ENCODE results near the gene RPTN.

GRCh38 chr1:152189657-152190442, 30.8 kb upstream of the RPTN start:
- TF ChIP-seq, protein P1, sequence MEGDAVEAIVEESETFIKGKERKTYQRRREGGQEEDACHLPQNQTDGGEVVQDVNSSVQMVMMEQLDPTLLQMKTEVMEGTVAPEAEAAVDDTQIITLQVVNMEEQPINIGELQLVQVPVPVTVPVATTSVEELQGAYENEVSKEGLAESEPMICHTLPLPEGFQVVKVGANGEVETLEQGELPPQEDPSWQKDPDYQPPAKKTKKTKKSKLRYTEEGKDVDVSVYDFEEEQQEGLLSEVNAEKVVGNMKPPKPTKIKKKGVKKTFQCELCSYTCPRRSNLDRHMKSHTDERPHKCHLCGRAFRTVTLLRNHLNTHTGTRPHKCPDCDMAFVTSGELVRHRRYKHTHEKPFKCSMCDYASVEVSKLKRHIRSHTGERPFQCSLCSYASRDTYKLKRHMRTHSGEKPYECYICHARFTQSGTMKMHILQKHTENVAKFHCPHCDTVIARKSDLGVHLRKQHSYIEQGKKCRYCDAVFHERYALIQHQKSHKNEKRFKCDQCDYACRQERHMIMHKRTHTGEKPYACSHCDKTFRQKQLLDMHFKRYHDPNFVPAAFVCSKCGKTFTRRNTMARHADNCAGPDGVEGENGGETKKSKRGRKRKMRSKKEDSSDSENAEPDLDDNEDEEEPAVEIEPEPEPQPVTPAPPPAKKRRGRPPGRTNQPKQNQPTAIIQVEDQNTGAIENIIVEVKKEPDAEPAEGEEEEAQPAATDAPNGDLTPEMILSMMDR (conservative IDR thresholded peaks at IDR 0.05; ENCODE audit: low read depth, low read length) = peak; percentile 60
- no peak for TF ChIP-seq RFX5 (IDR thresholded peaks at IDR 0.05; ENCODE audit: low read depth, low read length)

Data from IMR-90 (cell line).